HG03064 (cell line): ENCODE measurements around the gene DIP2C.
A peak's percentile ranks its signal among the peaks of the same experiment; 100 is the strongest.
"Not testable (repeated sequence)": the region's sequence is repeated elsewhere in the genome, so short reads cannot be mapped to it uniquely, and the experiment has no call there.

Experiments
- ATAC-seq: cut with Tn5 transposase; IDR thresholded peaks from one replicate; pipeline ENCODE4 v1.9.1; 2021; ENCODE audit warnings: low read depth; ENCODE audit not compliant: unreplicated experiment

DIP2C gene

GRCh38 chr10:300580-300979, 388.9 kb downstream of the DIP2C start:
- ATAC-seq: not testable (repeated sequence)

GRCh38 chr10:299969-300368, 389.5 kb downstream of the DIP2C start:
- ATAC-seq: no peak

- ATAC-seq: no peak
These were observed 390.0 kb downstream of the DIP2C start for GRCh38 chr10:299512-299911.

- ATAC-seq: no peak
These were observed 391.4 kb downstream of the DIP2C start for GRCh38 chr10:298033-298432.

GRCh38 chr10:297567-297966, 391.9 kb downstream of the DIP2C start:
- no peak for ATAC-seq

GRCh38 chr10:293636-294035, 395.8 kb downstream of the DIP2C start:
- ATAC-seq: no peak

- ATAC-seq: no peak
These were observed 399.3 kb downstream of the DIP2C start for GRCh38 chr10:290026-290725.

- no peak for ATAC-seq
These were observed 399.9 kb downstream of the DIP2C start for GRCh38 chr10:289581-289980.

GRCh38 chr10:288316-289200, 400.9 kb downstream of the DIP2C start:
- ATAC-seq: no peak

GRCh38 chr10:287814-288213, 401.7 kb downstream of the DIP2C start:
- ATAC-seq: no peak

- no peak for ATAC-seq
These were observed 402.3 kb downstream of the DIP2C start for GRCh38 chr10:287026-287709.

GRCh38 chr10:285216-285615, 404.3 kb downstream of the DIP2C start:
- ATAC-seq: no peak

GRCh38 chr10:283916-284356, 405.5 kb downstream of the DIP2C start:
- peak; percentile 67 for ATAC-seq

GRCh38 chr10:283140-283479, 406.4 kb downstream of the DIP2C start:
- no peak for ATAC-seq

- ATAC-seq: no peak
These were observed 407.0 kb downstream of the DIP2C start for GRCh38 chr10:282294-283139.

GRCh38 chr10:279655-280054, 409.8 kb downstream of the DIP2C start:
- no peak for ATAC-seq

GRCh38 chr10:279232-279631, 410.2 kb downstream of the DIP2C start:
- no peak for ATAC-seq

GRCh38 chr10:278707-279106, 410.8 kb downstream of the DIP2C start:
- ATAC-seq: no peak

GRCh38 chr10:277963-278362, 411.5 kb downstream of the DIP2C start:
- no peak for ATAC-seq

- ATAC-seq: no peak
These were observed 413.8 kb downstream of the DIP2C start for GRCh38 chr10:275680-276079.
